ENCODE results near the gene AEN. TPM values are rescaled to one million over a fixed set of nuclear protein-coding genes. Genes with fewer than 3 reads are reported as not detected.

Gene AEN
- total and polyA plus RNA-seq, 2 experiments from 2014 or later, result 22.3 to 35.9 TPM

- 90 to 93% methylated on average over 13 of the region's 13 CpGs for WGBS, 2 experiments (ENCODE audit: low coverage in 1 of 2, low lambda C conversion rate in 2 of 2, missing lambda C conversion rate in 2 of 2)
Measured at GRCh38 chr15:88653200-88654064, 32.3 kb downstream of the AEN start.

GRCh38 chr15:88654430-88655102 is 33.4 kb downstream of the AEN start:
- Histone ChIP-seq H3K36me3 (ENCODE audit: low read depth) (no peaks in the 10 kb centered on the region), H3K9me3 (ENCODE audit: low read depth) (no peaks in the 10 kb centered on the region), H3K4me1 (ENCODE audit: insufficient read depth) (peaks cover 7% of the 10 kb centered on the region), H3K79me2 (ENCODE audit: insufficient read depth) (no peaks in the 10 kb centered on the region), H4K20me1 (ENCODE audit: insufficient read depth) (no peaks in the 10 kb centered on the region), H3F3A (ENCODE audit: insufficient read depth) (no peaks in the 10 kb centered on the region), H3K27ac (no peak overlapping the region), H2AFZ (no peak overlapping the region), H3K4me2 (ENCODE audit: unreplicated experiment) (no peak overlapping the region), H3K9me2 (ENCODE audit: insufficient read depth) (no peaks in the 10 kb centered on the region), H3K27me3 (replicated peaks; ENCODE audit: insufficient read depth) (no peaks in the 10 kb centered on the region), H3K9ac (no peak overlapping the region), H3K4me3 (no peak overlapping the region)
- in situ Hi-C loops (cut with MboI), result loop anchor here (25.0 kb wide), 2 partner anchors 358 to 533 kb away; no protein-coding TSS in a partner anchor
- no peak for DNase-seq
- no peak for TF ChIP-seq EZH2 (IDR thresholded peaks at IDR 0.05; ENCODE audit: insufficient read depth, poor library complexity, severe bottlenecking)
- TF ChIP-seq EZH2phosphoT487 (IDR thresholded peaks at IDR 0.05; ENCODE audit: insufficient read depth, low read depth), result no peak
- WGBS, 2 experiments (ENCODE audit: low coverage in 1 of 2, low lambda C conversion rate in 2 of 2, missing lambda C conversion rate in 2 of 2), result 85 to 86% methylated on average over 16 to 18 of the region's 18 CpGs

More at GRCh38 chr15:88653200-88654064, 32.3 kb downstream of the AEN start:
- TF ChIP-seq EZH2 (IDR thresholded peaks at IDR 0.05; ENCODE audit: insufficient read depth, poor library complexity, severe bottlenecking), result no peak
- TF ChIP-seq EZH2phosphoT487 (IDR thresholded peaks at IDR 0.05; ENCODE audit: insufficient read depth, low read depth), result no peak
- Histone ChIP-seq H3F3A (ENCODE audit: insufficient read depth) (no peaks in the 10 kb centered on the region), H3K27me3 (replicated peaks; ENCODE audit: insufficient read depth) (no peaks in the 10 kb centered on the region), H3K79me2 (ENCODE audit: insufficient read depth) (no peaks in the 10 kb centered on the region), H3K9me2 (ENCODE audit: insufficient read depth) (no peaks in the 10 kb centered on the region), H3K4me2 (ENCODE audit: unreplicated experiment) (no peak overlapping the region), H3K9me3 (ENCODE audit: low read depth) (no peaks in the 10 kb centered on the region), H2AFZ (no peak overlapping the region), H3K36me3 (ENCODE audit: low read depth) (no peaks in the 10 kb centered on the region), H3K4me1 (ENCODE audit: insufficient read depth) (peaks cover 8% of the 10 kb centered on the region; the same call in 1 of the 2 replicates), H3K27ac (no peak overlapping the region), H3K4me3 (no peak overlapping the region), H4K20me1 (ENCODE audit: insufficient read depth) (no peaks in the 10 kb centered on the region), H3K9ac (no peak overlapping the region)
- in situ Hi-C loops (cut with MboI), result loop anchor here (25.0 kb wide), 2 partner anchors 359 to 534 kb away; no protein-coding TSS in a partner anchor
- DNase-seq, result no peak

DNA sequence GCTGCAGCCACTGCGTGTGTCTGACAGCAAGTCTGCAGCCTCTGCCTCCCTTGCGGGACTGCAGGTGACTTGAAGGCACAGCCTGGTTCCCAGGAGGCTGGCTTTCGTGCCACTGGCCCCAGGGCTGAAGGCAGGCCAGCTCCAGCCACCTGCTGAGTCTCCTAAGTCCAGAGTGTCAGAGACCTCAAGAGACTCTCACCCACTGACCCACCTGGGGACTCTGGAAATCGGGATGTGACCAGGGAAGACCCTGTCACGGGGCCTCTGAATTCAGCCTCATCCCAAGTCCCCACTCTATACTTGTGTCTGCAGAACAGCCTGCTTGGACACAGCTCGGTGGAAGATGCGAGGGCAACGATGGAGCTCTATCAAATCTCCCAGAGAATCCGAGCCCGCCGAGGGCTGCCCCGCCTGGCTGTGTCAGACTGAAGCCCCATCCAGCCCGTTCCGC is 34.0 kb downstream of the AEN start:
- 79 to 84% methylated on average over 13 to 14 of the region's 14 CpGs for WGBS, 2 experiments (ENCODE audit: low coverage in 1 of 2, low lambda C conversion rate in 2 of 2, missing lambda C conversion rate in 2 of 2)
- Histone ChIP-seq H3K79me2 (ENCODE audit: insufficient read depth) (no peaks in the 10 kb centered on the region), H2AFZ (no peak overlapping the region), H3K9ac (no peak overlapping the region), H3K4me1 (ENCODE audit: insufficient read depth) (peaks cover 12% of the 10 kb centered on the region), H3K9me3 (ENCODE audit: low read depth) (no peaks in the 10 kb centered on the region), H3K9me2 (ENCODE audit: insufficient read depth) (no peaks in the 10 kb centered on the region), H3K4me3 (no peak overlapping the region), H3K36me3 (ENCODE audit: low read depth) (no peaks in the 10 kb centered on the region), H3K27me3 (replicated peaks; ENCODE audit: insufficient read depth) (no peaks in the 10 kb centered on the region), H4K20me1 (ENCODE audit: insufficient read depth) (no peaks in the 10 kb centered on the region), H3K4me2 (ENCODE audit: unreplicated experiment) (no peak overlapping the region), H3K27ac (no peak overlapping the region), H3F3A (ENCODE audit: insufficient read depth) (no peaks in the 10 kb centered on the region)
- TF ChIP-seq EZH2phosphoT487 (IDR thresholded peaks at IDR 0.05; ENCODE audit: insufficient read depth, low read depth) (no peak), EZH2 (IDR thresholded peaks at IDR 0.05; ENCODE audit: insufficient read depth, poor library complexity, severe bottlenecking) (no peak)
- DNase-seq, result no peak
- in situ Hi-C loops (cut with MboI), result loop anchor here (25.0 kb wide), 2 partner anchors 357 to 532 kb away; no protein-coding TSS in a partner anchor

DNA sequence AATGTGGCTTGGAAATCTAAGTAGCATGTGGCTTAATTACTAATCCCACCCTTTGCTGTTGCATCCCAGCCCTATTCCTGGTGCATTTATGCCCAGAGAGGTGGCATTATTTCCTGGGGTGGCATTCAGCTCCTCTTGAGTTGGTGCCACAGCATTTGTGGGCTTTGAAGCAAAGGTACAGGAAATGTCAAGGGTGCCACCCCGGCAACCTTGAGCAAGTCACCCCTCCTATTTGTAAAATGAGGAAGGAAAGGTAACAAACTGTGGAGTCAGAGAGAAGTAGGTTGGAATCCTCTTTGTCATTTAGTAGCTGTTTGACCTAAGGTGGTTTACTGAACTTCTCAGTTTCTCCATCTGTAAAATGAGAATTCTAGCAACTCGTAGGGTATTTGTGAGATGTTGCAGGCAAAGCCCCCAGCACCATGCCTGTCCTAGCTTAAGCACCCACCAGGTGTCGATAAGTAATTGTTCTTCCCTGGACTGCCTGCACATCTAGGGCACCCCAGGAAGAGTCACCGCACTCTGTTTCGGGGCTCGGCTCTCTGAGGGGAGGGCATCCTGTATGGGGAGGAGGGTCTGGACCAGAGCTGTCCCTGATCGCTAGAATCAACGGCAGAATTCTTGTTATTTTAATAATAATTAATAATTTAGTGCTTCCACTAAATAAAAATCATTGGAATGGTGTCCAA is 34.8 kb downstream of the AEN start:
- Histone ChIP-seq H3K27me3 (replicated peaks; ENCODE audit: insufficient read depth) (no peaks in the 10 kb centered on the region), H3K9me2 (ENCODE audit: insufficient read depth) (no peaks in the 10 kb centered on the region), H3K36me3 (ENCODE audit: low read depth) (no peaks in the 10 kb centered on the region), H3F3A (ENCODE audit: insufficient read depth) (peaks cover 5% of the 10 kb centered on the region; the same call in 1 of the 2 replicates), H3K4me2 (ENCODE audit: unreplicated experiment) (no peak overlapping the region), H3K9ac (no peak overlapping the region), H3K9me3 (ENCODE audit: low read depth) (no peaks in the 10 kb centered on the region), H3K27ac (no peak overlapping the region), H2AFZ (no peak overlapping the region), H4K20me1 (ENCODE audit: insufficient read depth) (no peaks in the 10 kb centered on the region), H3K79me2 (ENCODE audit: insufficient read depth) (no peaks in the 10 kb centered on the region), H3K4me1 (ENCODE audit: insufficient read depth) (peaks cover 19% of the 10 kb centered on the region), H3K4me3 (no peak overlapping the region)
- 85 to 87% methylated on average over 7 to 8 of the region's 8 CpGs for WGBS, 2 experiments (ENCODE audit: low coverage in 1 of 2, low lambda C conversion rate in 2 of 2, missing lambda C conversion rate in 2 of 2)
- in situ Hi-C loops (cut with MboI), result loop anchor here (25.0 kb wide), 2 partner anchors 356 to 531 kb away; no protein-coding TSS in a partner anchor
- DNase-seq, result no peak
- TF ChIP-seq EZH2 (IDR thresholded peaks at IDR 0.05; ENCODE audit: insufficient read depth, poor library complexity, severe bottlenecking) (no peak), EZH2phosphoT487 (IDR thresholded peaks at IDR 0.05; ENCODE audit: insufficient read depth, low read depth) (no peak)

All from GM23248 (cell line).